SU-DHL-6 (cell line): ENCODE data around the gene FZD8.

Experiments used
- H2AFZ ChIP-seq: fragments of 200-600 bp; sonication (generic); 2 replicates; pipeline ENCODE4 v1.6.1; 2014; ENCODE audit warnings: low read depth, mild to moderate bottlenecking, moderate library complexity, mixed read lengths, antibody characterized with exemption, low read length; ENCODE audit not compliant: severe bottlenecking
- H3F3A ChIP-seq: fragments of 200-600 bp; shearing (Covaris generic); 2 replicates; pipeline ENCODE4 v1.6.0; 2016; ENCODE audit warnings: antibody characterized with exemption, mild to moderate bottlenecking; ENCODE audit not compliant: insufficient read depth
- H3K27ac ChIP-seq: fragments of 200-600 bp; sonication (generic); 2 replicates; pipeline ENCODE4 v1.5.1; 2016; ENCODE audit warnings: low read depth, mild to moderate bottlenecking, low read length, moderate library complexity, mixed read lengths
- H3K27me3 ChIP-seq: fragments of 200-600 bp; sonication (generic), shearing (Covaris generic); 2 replicates; pipeline ENCODE4 v1.6.0; 2014; ENCODE audit warnings: mild to moderate bottlenecking, low read length
- H3K36me3 ChIP-seq: fragments of 200-600 bp; sonication (generic); 2 replicates; pipeline ENCODE4 v1.6.1; 2014; ENCODE audit warnings: mild to moderate bottlenecking, low read length, mixed read lengths
- H3K4me2 ChIP-seq: fragments of 300-600, 200-600 bp; shearing (Covaris generic), sonication (generic); 2 replicates; pipeline ENCODE4 v1.6.0; 2014; ENCODE audit warnings: low read length, low read depth, mild to moderate bottlenecking; ENCODE audit not compliant: poor library complexity, severe bottlenecking
- H3K4me3 ChIP-seq: fragments of 200-600 bp; sonication (generic); 2 replicates; pipeline ENCODE4 v1.5.1; 2014; ENCODE audit warnings: antibody characterized with exemption, low read length, mild to moderate bottlenecking, mixed read lengths; ENCODE audit not compliant: insufficient read depth, poor library complexity, severe bottlenecking
- H3K79me2 ChIP-seq: fragments of 200-600 bp; sonication (generic); 2 replicates; pipeline ENCODE4 v1.6.1; 2014; ENCODE audit warnings: mild to moderate bottlenecking, low read length, moderate library complexity; ENCODE audit not compliant: insufficient read depth
- H3K9ac ChIP-seq: fragments of 200-600 bp; sonication (generic); 2 replicates; pipeline ENCODE4 v1.7.0; 2014; ENCODE audit warnings: mild to moderate bottlenecking, low read length
- H3K9me2 ChIP-seq: fragments of 200-600 bp; sonication (generic); replicated peaks from 2 replicates; pipeline ENCODE4 v1.6.1; 2014; ENCODE audit warnings: low read length; ENCODE audit not compliant: insufficient read depth
- H3K9me3 ChIP-seq: fragments of 200-600 bp; sonication (generic); 2 replicates; pipeline ENCODE4 v1.6.1; 2014; ENCODE audit warnings: low read length, mixed read lengths; ENCODE audit not compliant: insufficient read depth
- H4K20me1 ChIP-seq: fragments of 200-600 bp; sonication (generic); 2 replicates; pipeline ENCODE4 v1.6.1; 2014; ENCODE audit warnings: low read depth, mild to moderate bottlenecking, antibody characterized with exemption, low read length, moderate library complexity, mixed read lengths
- CTCF ChIP-seq: fragments of 200-600 bp; sonication (generic); IDR thresholded peaks from one replicate; pipeline ENCODE4 v1.5.1; 2017; ENCODE audit warnings: antibody characterized with exemption, mild to moderate bottlenecking, low read length, moderate library complexity; ENCODE audit not compliant: insufficient read depth, poor library complexity, severe bottlenecking
- EZH2phosphoT487 ChIP-seq: fragments of 200-600 bp; sonication (generic), shearing (Covaris generic); conservative IDR thresholded peaks from 2 replicates; pipeline ENCODE4 v1.6.1; 2018; ENCODE audit warnings: mild to moderate bottlenecking, antibody characterized with exemption, low read length, moderate library complexity, mixed read lengths

FZD8 gene

GRCh38 chr10:35632027-35632426 is 10.1 kb downstream of the FZD8 start:
- no peaks in the 10 kb centered on the region for H3K79me2 ChIP-seq
- no peaks in the 10 kb centered on the region for H3K9me3 ChIP-seq
- no peak for TF ChIP-seq CTCF
- TF ChIP-seq EZH2phosphoT487, result no peak
- no peak overlapping the region for H3K9ac ChIP-seq
- H3K36me3 ChIP-seq, result no peaks in the 10 kb centered on the region
- no peaks in the 10 kb centered on the region for H3K27me3 ChIP-seq
- H3F3A ChIP-seq, result no peaks in the 10 kb centered on the region
- H3K4me3 ChIP-seq, result no peak overlapping the region
- H3K4me2 ChIP-seq, result no peak overlapping the region
- no peaks in the 10 kb centered on the region for H3K9me2 ChIP-seq
- H2AFZ ChIP-seq, result no peak overlapping the region
- no peaks in the 10 kb centered on the region for H4K20me1 ChIP-seq
- no peak overlapping the region for H3K27ac ChIP-seq

- Histone ChIP-seq H2AFZ (no peak overlapping the region), H3K27ac (no peak overlapping the region), H3F3A (no peaks in the 10 kb centered on the region), H3K27me3 (no peaks in the 10 kb centered on the region), H3K36me3 (no peaks in the 10 kb centered on the region), H3K9ac (no peak overlapping the region), H3K9me3 (no peaks in the 10 kb centered on the region), H3K79me2 (no peaks in the 10 kb centered on the region), H3K9me2 (no peaks in the 10 kb centered on the region), H3K4me2 (no peak overlapping the region), H3K4me3 (no peak overlapping the region), H4K20me1 (no peaks in the 10 kb centered on the region)
- no peak for TF ChIP-seq CTCF
- TF ChIP-seq EZH2phosphoT487, result no peak
These were observed 10.7 kb downstream of the FZD8 start for GRCh38 chr10:35631404-35631803.

- TF ChIP-seq CTCF, result no peak
- TF ChIP-seq EZH2phosphoT487, result no peak
- H3K27ac ChIP-seq, result no peak overlapping the region
- no peak overlapping the region for H3K4me3 ChIP-seq
- H4K20me1 ChIP-seq, result no peaks in the 10 kb centered on the region
- no peaks in the 10 kb centered on the region for H3K79me2 ChIP-seq
- no peak overlapping the region for H3K9ac ChIP-seq
- no peaks in the 10 kb centered on the region for H3K36me3 ChIP-seq
- H3F3A ChIP-seq, result no peaks in the 10 kb centered on the region
- no peaks in the 10 kb centered on the region for H3K9me3 ChIP-seq
- no peak overlapping the region for H3K4me2 ChIP-seq
- H2AFZ ChIP-seq, result no peak overlapping the region
- H3K9me2 ChIP-seq, result no peaks in the 10 kb centered on the region
- no peaks in the 10 kb centered on the region for H3K27me3 ChIP-seq
These were observed 15.1 kb downstream of the FZD8 start for GRCh38 chr10:35626971-35627507.
